MCF 10A (cell line): Measurements from ENCODE around the gene GSG1L. TPM values are rescaled to one million over a fixed set of nuclear protein-coding genes. Genes with fewer than 3 reads are reported as not detected.

ENCODE experiments used
- BruUV-seq: library from RNA; stranded (reverse); fragments of 400-500 nt; replicated peaks from 2 replicates; lab custom pipeline; 2021; lab: Mats Ljungman, UMichigan
- CTCF ChIA-PET: fragments of 300-600 bp; sonication (Branson Sonifier 250); formaldehyde crosslinking; extraction: SDS; loops from one replicate; lab custom pipeline; 2021; ENCODE audit warnings: antibody characterized with exemption, inconsistent platforms; lab: Yijun Ruan, JAX
- POLR2A ChIA-PET: fragments of 300-600, 350-650 bp; sonication (Branson Sonifier 250); formaldehyde crosslinking; extraction: SDS; loops from one replicate; lab custom pipeline; 2020; ENCODE audit warnings: antibody characterized with exemption, inconsistent platforms; lab: Yijun Ruan, JAX
- DNase-seq: peaks from one replicate; pipeline ENCODE4 v3.0.0-alpha.2; 2018; ENCODE audit not compliant: unreplicated experiment
- H3K27ac Mint-ChIP-seq: one replicate; pipeline ENCODE4 v1.8.0; 2022; ENCODE audit warnings: mild to moderate bottlenecking, low read depth, mixed read lengths; ENCODE audit not compliant: unreplicated experiment
- H3K27me3 Mint-ChIP-seq: one replicate; pipeline ENCODE4 v1.8.0; 2022; ENCODE audit warnings: mixed read lengths; ENCODE audit not compliant: insufficient read depth, unreplicated experiment
- H3K36me3 Mint-ChIP-seq: one replicate; pipeline ENCODE4 v1.8.0; 2022; ENCODE audit warnings: mild to moderate bottlenecking, moderate library complexity, mixed read lengths; ENCODE audit not compliant: insufficient read depth, unreplicated experiment
- H3K4me1 Mint-ChIP-seq: one replicate; pipeline ENCODE4 v1.8.0; 2022; ENCODE audit warnings: mixed read lengths; ENCODE audit not compliant: insufficient read depth, unreplicated experiment
- H3K4me3 Mint-ChIP-seq: one replicate; pipeline ENCODE4 v1.8.0; 2022; ENCODE audit warnings: mild to moderate bottlenecking, moderate library complexity, mixed read lengths; ENCODE audit not compliant: unreplicated experiment
- H3K9me3 Mint-ChIP-seq: one replicate; pipeline ENCODE4 v1.8.0; 2022; ENCODE audit warnings: mixed read lengths; ENCODE audit not compliant: unreplicated experiment
- CTCF ChIP-seq: fragments of 200-600 bp; IDR thresholded peaks from one replicate; pipeline ENCODE4 v1.8.0; 2022; ENCODE audit warnings: antibody characterized with exemption, mild to moderate bottlenecking; ENCODE audit not compliant: unreplicated experiment
- intact Hi-C: fragments of 100-400 bp; cut with micrococcal nuclease; formaldehyde crosslinking; loops from 2 replicates; pipeline ENCODE4 v1.14.1; 2022
- total RNA-seq: library from RNA; stranded (reverse); gene quantifications from 2 replicates; pipeline ENCODE4 v1.2.3, GENCODE V29; 2022

GSG1L gene
- total RNA-seq, 1 experiment from 2014 or later: not detected

GRCh38 chr16:28098171-28098958 is 34.9 kb upstream of the GSG1L start:
- H3K27ac Mint-ChIP-seq: no peak overlapping the region
- POLR2A ChIA-PET: no interaction called here
- TF ChIP-seq CTCF: no peak
- intact Hi-C loops: no loop called here
- H3K9me3 Mint-ChIP-seq: no peaks in the 10 kb centered on the region
- CTCF ChIA-PET: interaction anchor here (0.6 to 0.7 kb wide), 2 partner anchors 18 to 125 kb away, joined by 3 to 4 read pairs; no protein-coding TSS in a partner anchor
- BruUV-seq: TSS peak; percentile 60
- no peak overlapping the region for H3K4me3 Mint-ChIP-seq
- no peaks in the 10 kb centered on the region for H3K27me3 Mint-ChIP-seq
- DNase-seq: no peak
- H3K4me1 Mint-ChIP-seq: no peaks in the 10 kb centered on the region
- H3K36me3 Mint-ChIP-seq: peaks cover 66% of the 10 kb centered on the region

GRCh38 chr16:28096983-28097899 is 33.7 kb upstream of the GSG1L start:
- Mint-ChIP-seq H3K27ac (no peak overlapping the region), H3K36me3 (peaks cover 60% of the 10 kb centered on the region), H3K4me3 (no peak overlapping the region), H3K4me1 (no peaks in the 10 kb centered on the region), H3K27me3 (no peaks in the 10 kb centered on the region), H3K9me3 (no peaks in the 10 kb centered on the region)
- no peak for TF ChIP-seq CTCF
- POLR2A ChIA-PET: no interaction called here
- intact Hi-C loops: no loop called here
- no peak for DNase-seq
- CTCF ChIA-PET: interaction anchor here (0.7 kb wide), 1 partner anchor 124 kb away, joined by 3 read pairs; no protein-coding TSS in a partner anchor
- no TSS peak for BruUV-seq

GRCh38 chr16:28093385-28093725 is 29.8 kb upstream of the GSG1L start:
- Mint-ChIP-seq H3K9me3 (no peaks in the 10 kb centered on the region), H3K36me3 (peaks cover 53% of the 10 kb centered on the region), H3K4me1 (no peaks in the 10 kb centered on the region), H3K27ac (no peak overlapping the region), H3K27me3 (no peaks in the 10 kb centered on the region), H3K4me3 (no peak overlapping the region)
- TF ChIP-seq CTCF: no peak
- ChIA-PET POLR2A (no interaction called here), CTCF (interaction anchor here (2.0 kb wide), 1 partner anchor 22 kb away, joined by 10 read pairs; no protein-coding TSS in a partner anchor)
- DNase-seq: no peak
- intact Hi-C loops: no loop called here
- BruUV-seq: no TSS peak
